SK-MEL-5 (cell line): ENCODE measurements around the gene PRKAR1A. TPM values are rescaled to one million over a fixed set of nuclear protein-coding genes. Genes with fewer than 3 reads are reported as not detected.
"Not testable (repeated sequence)": the region's sequence is repeated elsewhere in the genome, so short reads cannot be mapped to it uniquely, and the experiment has no call there.

Experiments
- DNase-seq: peaks from one replicate; pipeline ENCODE4 v3.0.0-alpha.2; 2016; ENCODE audit warnings: low read depth, low spot score
- in situ Hi-C: cut with HindIII; loops from 2 replicates; pipeline ENCODE4 v1.10.0; 2016; ENCODE audit warnings: low sequenced_read_pairs, high pct_unique_total_duplicates, low pct_unique_long_range_greater_than_20kb
- total RNA-seq: library from RNA; depleted of rRNA; stranded (reverse); fragments of >200 nt; shearing (Covaris generic); gene quantifications from 2 replicates; pipeline ENCODE4 v1.2.3, GENCODE V29; 2014

Gene PRKAR1A
- total RNA-seq, 1 experiment from 2014 or later, result 1,047 TPM

DNA sequence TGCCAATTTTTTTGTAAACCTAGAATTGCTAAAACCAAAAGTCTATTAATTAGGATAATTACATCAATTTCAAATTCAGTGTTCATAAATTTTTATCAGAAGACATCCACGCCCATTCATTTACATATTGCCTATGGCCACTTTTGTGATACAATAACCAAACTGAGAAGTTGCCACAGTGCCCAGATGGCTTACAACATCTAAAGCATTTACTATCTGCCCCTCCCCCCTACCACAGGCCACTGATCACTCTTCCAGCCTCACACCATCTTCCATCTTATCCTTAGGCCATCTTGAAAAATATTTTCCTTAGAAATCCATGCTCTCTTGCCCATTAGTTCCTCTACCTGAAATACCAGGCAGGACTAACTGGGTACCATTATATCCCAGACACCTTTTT is 6.3 kb upstream of the PRKAR1A start:
- no peak for DNase-seq
- in situ Hi-C loops, result no loop called here

DNA sequence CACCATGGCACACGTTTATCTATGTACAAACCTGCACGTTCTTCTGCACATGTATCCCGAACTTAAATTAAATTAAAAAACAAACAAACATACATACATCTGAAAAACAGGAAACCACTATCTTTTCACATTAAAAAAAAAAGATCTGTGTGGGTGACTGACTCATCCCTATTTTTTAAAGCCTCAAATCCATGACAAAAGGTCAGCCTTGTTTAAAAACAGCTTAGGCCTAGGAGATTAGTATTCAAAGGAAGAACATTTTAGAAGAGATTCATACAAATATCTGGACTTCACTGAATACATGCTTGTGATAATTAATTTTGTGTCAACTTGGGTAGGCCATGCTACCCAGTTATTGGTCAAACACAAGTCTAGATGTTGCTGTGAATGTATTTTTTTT is 4.7 kb upstream of the PRKAR1A start:
- in situ Hi-C loops, result no loop called here
- DNase-seq, result no peak

GRCh38 chr17:68509141-68510057 is 2.8 kb upstream of the PRKAR1A start:
- in situ Hi-C loops, result no loop called here
- DNase-seq, result peak; percentile 73

- in situ Hi-C loops, result no loop called here
- peak; percentile 63 for DNase-seq
Observed at GRCh38 chr17:68511254-68511670, 968 bp upstream of the PRKAR1A start.

GRCh38 chr17:68511671-68512246 is 471 bp upstream of the PRKAR1A start:
- in situ Hi-C loops, result no loop called here
- DNase-seq, result peak; percentile 88

DNA sequence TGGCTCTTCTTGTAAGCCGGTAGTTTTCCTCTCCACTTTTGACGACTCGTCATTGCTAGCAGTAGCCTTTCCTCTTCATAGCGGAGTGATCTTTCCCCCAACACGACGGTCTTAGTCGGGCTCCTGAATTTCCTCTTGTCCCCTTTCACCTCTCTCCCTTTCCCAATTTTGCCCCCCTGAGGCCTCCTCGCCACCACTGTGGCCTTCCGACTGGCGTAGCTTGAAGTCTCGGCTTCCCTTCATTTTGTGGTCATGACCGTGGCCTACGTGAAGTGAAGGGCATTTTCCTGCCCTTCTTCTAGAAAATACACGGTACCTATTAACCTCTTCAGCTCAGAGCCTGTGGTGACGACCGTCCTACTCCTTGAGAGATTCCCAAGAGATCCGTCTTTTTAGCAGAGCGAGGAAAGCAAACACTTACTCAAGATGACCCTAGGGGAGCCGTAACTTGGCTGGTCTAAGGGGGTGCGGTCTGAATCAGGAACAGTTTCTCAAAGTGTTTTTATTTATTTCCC is 787 bp downstream of the PRKAR1A start:
- in situ Hi-C loops, result no loop called here
- DNase-seq, result peak; percentile 91

- in situ Hi-C loops, result no loop called here
- DNase-seq, result no peak
Observed at GRCh38 chr17:68513932-68514331, 1.7 kb downstream of the PRKAR1A start.

DNA sequence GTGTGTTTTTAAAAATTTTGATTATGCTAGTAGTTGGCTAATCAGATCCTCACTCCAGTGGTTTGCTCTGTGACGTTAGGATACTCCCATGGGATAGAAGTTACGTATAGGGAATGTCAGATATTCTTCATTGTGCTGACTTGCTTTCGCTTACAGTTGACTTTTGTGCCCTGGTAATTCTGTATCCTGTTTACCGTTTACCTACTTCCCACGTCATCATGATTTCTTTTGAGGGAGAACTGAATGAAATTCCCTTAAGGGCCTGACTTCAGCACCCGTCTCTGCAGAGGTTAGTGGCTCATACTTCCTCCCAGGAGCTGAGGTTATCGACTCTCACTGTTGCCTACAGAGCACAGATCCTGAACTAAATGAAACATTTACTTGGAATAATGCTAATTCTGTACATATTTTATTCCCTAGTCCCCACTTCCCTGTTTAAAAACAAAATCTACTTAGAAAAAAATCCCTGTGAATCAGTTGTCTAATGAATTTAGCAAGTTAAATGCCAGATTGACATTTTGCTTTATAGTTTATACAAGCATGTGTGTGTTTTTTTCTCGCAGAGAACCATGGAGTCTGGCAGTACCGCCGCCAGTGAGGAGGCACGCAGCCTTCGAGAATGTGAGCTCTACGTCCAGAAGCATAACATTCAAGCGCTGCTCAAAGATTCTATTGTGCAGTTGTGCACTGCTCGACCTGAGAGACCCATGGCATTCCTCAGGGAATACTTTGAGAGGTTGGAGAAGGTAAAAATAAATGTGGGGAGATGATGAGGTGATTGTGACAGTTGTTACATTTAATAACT is 2.8 kb downstream of the PRKAR1A start:
- peak; percentile 100 for DNase-seq
- in situ Hi-C loops, result no loop called here

- in situ Hi-C loops, result no loop called here
- DNase-seq, result no peak
Observed at GRCh38 chr17:68516732-68517131, 4.5 kb downstream of the PRKAR1A start.

- DNase-seq, in situ Hi-C loops: not testable (repeated sequence)
Observed at GRCh38 chr17:68517605-68518004, 5.4 kb downstream of the PRKAR1A start.

GRCh38 chr17:68518063-68518815 is 6.0 kb downstream of the PRKAR1A start:
- DNase-seq, result no peak
- in situ Hi-C loops, result no loop called here

GRCh38 chr17:68519051-68519450 is 6.8 kb downstream of the PRKAR1A start:
- in situ Hi-C loops, DNase-seq: not testable (repeated sequence)

DNA sequence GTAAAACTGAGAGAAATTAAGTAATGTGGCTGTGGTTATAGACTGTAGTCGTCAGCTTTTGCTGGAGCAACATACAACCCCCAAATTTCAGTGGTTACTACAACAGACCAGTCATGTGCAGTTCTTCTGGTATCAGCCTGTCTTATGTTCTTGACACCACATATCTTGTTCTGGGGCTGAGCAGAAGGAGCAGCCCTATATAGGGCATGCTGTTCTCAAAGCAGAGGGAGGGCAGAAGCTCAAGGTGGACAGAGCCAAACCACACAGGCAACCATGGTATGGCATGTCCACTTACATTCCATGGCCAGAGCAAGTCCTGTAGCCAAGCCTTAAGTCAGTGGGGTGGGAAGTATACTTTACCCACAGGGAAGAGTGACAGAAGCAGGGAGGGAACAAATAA is 7.7 kb downstream of the PRKAR1A start:
- in situ Hi-C loops, result no loop called here
- DNase-seq, result no peak

- in situ Hi-C loops, result no loop called here
- no peak for DNase-seq
Observed at GRCh38 chr17:68522266-68522665, 10.0 kb downstream of the PRKAR1A start.

DNA sequence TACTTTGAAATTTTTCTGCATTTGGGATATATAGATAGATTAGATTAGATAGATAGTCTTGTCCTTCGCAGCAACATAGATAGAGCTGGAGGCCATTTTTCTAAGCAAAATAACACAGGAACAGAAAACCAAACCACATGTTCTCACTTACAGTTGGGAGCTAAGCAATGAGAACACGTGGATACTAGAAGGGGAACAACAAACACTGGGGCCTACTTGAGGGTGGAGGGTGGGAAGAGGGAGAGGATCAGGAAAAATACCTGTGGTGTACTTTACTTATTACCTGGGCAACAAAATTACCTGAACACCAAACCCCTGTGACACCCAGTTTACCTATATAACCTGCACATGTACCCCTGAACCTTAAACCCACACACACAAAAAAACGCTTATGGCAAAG is 14.3 kb downstream of the PRKAR1A start:
- no peak for DNase-seq
- in situ Hi-C loops, result loop anchor here (25.0 kb wide), 1 partner anchor 211 kb away; no protein-coding TSS in a partner anchor

- in situ Hi-C loops, result loop anchor here (25.0 kb wide), 1 partner anchor 210 kb away; no protein-coding TSS in a partner anchor
- no peak for DNase-seq
Observed at GRCh38 chr17:68527314-68527713, 15.1 kb downstream of the PRKAR1A start.

- in situ Hi-C loops, result loop anchor here (25.0 kb wide), 1 partner anchor 206 kb away; no protein-coding TSS in a partner anchor
Observed at GRCh38 chr17:68531252-68531651, 19.0 kb downstream of the PRKAR1A start.

More at GRCh38 chr17:68531252-68531651, 19.0 kb downstream of the PRKAR1A start:
- no peak for DNase-seq
